ENCODE results near the gene SFRP2.

Gene SFRP2

DNA sequence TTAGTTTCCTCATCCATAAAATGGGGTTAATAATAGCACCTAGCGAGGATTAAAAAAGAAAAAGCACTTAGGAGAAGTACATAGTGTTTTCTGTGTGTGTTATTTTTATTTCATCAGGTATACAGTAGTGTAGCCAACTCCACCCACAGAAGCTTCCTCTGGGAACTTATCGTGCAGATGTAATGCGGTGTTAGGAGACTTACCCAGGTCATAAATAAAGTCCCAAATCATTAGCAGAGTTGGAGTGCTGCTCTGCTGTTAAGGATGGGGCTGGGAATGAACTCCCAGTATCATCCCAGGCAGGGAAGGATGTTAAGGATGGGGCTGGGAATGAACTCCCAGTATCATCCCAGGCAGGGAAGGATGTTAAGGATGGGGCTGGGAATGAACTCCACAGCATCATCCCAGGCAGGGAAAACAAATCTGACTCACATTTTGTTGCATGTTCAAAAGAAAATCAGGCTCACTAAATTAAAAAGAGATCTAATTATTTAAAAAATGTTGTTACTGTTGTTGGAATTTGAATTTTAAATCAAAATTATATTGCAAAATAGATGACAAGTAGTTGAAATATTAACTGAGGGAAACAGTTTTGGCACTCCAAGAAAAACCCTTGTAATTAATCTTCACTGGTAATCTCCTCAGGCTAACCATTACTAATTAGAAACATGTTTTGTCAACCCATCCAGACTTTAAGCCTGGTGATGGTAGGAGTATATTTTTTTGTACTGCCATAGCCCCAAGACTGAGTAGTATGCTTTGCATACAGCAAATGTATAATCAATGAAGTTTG lies 10.2 kb upstream of the SFRP2 start:
- DNase-seq (ENCODE audit: low read depth): no peak
- H3K4me3 ChIP-seq (ENCODE audit: low read depth, low read length): no peak overlapping the region
- TF ChIP-seq, protein P1, sequence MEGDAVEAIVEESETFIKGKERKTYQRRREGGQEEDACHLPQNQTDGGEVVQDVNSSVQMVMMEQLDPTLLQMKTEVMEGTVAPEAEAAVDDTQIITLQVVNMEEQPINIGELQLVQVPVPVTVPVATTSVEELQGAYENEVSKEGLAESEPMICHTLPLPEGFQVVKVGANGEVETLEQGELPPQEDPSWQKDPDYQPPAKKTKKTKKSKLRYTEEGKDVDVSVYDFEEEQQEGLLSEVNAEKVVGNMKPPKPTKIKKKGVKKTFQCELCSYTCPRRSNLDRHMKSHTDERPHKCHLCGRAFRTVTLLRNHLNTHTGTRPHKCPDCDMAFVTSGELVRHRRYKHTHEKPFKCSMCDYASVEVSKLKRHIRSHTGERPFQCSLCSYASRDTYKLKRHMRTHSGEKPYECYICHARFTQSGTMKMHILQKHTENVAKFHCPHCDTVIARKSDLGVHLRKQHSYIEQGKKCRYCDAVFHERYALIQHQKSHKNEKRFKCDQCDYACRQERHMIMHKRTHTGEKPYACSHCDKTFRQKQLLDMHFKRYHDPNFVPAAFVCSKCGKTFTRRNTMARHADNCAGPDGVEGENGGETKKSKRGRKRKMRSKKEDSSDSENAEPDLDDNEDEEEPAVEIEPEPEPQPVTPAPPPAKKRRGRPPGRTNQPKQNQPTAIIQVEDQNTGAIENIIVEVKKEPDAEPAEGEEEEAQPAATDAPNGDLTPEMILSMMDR (IDR thresholded peaks at IDR 0.05; ENCODE audit: low read depth, low read length, missing control alignments): no peak

DNA sequence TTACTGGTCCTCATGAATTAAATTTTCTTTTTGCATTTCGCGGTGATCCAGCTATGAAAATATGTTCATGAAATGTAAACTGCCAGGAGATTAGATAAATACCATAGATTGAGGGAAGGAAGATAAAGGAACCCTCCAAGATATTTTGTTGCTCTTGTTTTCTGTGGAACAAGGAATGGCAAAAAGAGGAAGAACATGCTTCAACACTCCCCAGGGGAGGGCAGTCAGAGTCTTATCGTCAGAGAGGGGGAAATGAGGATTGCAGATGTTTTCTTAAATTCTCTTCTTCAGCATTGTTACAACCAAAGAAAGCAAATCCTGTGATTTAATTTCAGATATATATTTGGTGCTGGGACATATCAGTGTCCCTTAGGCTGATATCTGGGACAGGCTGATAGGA lies 9.5 kb upstream of the SFRP2 start:
- DNase-seq (ENCODE audit: low read depth): no peak

DNA sequence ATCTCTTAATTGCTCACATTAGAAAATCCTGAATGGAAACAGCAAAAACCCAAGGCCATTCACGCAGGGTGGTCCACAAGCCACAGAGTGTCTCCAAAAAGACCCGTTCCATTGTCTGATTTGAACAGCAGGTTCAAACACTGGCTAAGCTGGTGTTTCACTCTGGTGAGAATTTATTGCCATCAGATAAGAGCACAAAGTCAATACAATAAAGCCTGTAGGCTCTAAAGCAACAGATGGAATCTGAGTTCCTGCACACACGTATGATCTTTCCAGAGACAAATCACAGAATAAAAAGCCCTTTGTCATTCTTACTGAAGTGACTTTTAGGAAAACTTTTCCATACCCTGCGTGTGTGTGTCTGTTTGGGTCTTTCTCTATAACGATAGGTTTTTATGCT lies 5.1 kb upstream of the SFRP2 start:
- no peak for DNase-seq (ENCODE audit: low read depth)
- H3K4me3 ChIP-seq (ENCODE audit: low read depth, low read length): no peak overlapping the region
- TF ChIP-seq, protein P1 (IDR thresholded peaks at IDR 0.05; ENCODE audit: low read depth, low read length, missing control alignments): no peak

More for the DNA sequence above, 9.5 kb upstream of the SFRP2 start:
- no peak overlapping the region for H3K4me3 ChIP-seq (ENCODE audit: low read depth, low read length)
- TF ChIP-seq, protein P1 (IDR thresholded peaks at IDR 0.05; ENCODE audit: low read depth, low read length, missing control alignments): no peak

DNA sequence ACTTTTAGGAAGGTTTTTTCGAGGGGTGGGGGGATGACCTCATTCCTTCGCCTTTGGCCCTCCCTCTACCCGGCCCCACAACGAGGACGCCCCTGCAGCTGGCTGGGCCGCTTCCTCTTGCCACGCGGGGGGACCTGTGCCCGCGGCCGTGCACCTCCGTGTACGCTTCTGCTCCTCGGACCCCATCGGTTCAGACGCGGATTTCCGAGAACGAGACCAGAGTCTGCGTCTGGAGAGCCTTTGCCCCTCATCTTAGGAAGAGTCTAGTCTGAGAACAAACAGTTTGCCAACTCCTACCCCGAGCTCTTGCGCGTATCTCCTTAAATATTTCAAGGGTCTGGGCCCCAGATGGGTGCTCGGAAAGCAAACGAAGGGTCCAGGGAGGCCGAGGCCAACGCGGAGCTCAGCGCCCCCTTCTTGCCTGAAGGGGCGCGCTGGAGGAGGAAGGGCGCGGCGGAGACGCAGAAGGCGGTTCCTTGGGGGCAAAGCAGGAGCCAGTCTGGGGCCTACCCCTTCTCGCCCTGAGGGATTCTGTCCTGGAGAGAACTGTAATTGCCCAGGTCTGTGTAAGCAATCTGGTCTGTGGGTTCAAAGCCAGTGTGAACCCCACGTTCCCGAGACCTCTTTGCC lies 3.9 kb upstream of the SFRP2 start:
- DNase-seq (ENCODE audit: low read depth): no peak
- H3K4me3 ChIP-seq (ENCODE audit: low read depth, low read length): no peak overlapping the region
- TF ChIP-seq, protein P1 (IDR thresholded peaks at IDR 0.05; ENCODE audit: low read depth, low read length, missing control alignments): no peak

DNA sequence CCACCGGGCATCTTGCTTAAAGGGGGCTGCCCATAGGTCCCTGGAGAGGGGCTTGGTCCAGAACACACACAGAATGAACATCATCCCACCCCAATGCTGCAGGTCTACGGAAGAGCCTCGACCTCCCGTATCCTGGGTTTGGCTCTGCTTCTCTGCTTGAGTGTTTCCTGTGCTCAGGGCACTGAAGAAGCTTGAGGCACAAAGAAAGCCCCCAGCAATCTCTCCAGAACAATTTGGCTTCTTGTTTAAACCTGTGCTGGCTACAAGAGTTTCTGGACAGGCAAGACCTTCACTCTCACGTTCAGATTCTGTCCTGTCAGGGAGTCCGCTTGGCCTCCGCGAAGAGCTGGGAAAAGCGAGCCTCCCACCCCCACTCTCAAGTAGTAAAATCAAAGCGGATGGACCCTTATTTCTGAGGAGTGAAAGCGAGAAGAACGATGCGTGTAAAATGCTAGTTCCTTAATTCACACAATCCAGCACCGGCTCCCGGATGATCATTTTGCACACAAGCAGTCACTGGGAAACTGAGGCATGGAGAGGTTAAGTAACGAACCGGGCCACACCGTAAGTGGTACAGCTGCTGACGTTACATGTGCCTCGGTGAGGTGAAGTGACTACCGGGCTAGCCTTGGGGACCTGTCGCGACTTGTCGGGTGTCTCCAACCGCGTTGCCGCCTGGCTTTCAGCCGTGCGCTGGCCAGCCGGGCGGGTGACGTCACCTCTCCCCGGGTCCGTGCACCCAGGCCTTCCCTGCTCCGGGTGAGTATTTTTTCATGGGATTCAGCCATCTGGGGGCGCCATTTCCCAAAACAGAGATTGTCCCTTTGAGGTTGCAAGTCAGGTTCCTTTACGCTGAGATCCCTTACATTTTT lies 3.1 kb upstream of the SFRP2 start:
- no peak overlapping the region for H3K4me3 ChIP-seq (ENCODE audit: low read depth, low read length)
- TF ChIP-seq, protein P1 (IDR thresholded peaks at IDR 0.05; ENCODE audit: low read depth, low read length, missing control alignments): peak; percentile 24
- DNase-seq (ENCODE audit: low read depth): no peak

DNA sequence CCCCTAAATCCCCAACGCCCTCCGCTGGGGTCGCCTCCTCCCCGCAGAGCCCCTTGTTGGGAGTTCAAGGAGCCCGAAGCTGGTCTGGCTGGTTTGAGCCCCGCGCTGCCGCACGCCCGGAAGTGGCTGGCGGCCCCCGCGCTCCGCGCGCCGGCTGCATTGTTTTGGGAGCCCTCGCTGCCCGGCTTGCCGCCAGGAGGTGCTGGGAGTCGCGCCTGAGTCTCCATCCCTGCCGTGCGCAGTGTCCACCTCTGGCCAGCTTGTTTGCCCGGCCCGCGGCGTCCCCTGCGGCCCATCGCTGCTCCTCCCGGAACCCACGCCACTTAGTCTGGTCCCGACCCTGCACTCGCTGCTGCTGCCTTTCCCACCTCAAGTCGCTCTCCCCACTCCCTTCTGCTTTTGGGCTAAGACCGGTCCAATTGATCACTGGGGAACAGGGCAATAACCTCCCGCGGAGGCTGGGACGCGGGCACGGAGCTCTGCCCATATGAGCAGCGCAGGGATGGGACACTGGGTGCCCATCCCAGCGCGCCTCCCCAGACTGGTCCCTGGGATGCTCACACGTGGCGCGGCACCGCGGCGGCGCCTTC lies 2.2 kb upstream of the SFRP2 start:
- H3K4me3 ChIP-seq (ENCODE audit: low read depth, low read length): no peak overlapping the region
- TF ChIP-seq, protein P1 (IDR thresholded peaks at IDR 0.05; ENCODE audit: low read depth, low read length, missing control alignments): no peak
- DNase-seq (ENCODE audit: low read depth): no peak

Data from GM12864 (cell line).